ENCODE results near the gene ADGRA1. TPM values are rescaled to one million over a fixed set of nuclear protein-coding genes. Genes with fewer than 3 reads are reported as not detected.

ADGRA1 gene
- total and polyA plus RNA-seq, 10 of the 15 experiments (the other 5 are each of a cell fraction or from before 2014, with no cell fraction given) = not detected

DNA sequence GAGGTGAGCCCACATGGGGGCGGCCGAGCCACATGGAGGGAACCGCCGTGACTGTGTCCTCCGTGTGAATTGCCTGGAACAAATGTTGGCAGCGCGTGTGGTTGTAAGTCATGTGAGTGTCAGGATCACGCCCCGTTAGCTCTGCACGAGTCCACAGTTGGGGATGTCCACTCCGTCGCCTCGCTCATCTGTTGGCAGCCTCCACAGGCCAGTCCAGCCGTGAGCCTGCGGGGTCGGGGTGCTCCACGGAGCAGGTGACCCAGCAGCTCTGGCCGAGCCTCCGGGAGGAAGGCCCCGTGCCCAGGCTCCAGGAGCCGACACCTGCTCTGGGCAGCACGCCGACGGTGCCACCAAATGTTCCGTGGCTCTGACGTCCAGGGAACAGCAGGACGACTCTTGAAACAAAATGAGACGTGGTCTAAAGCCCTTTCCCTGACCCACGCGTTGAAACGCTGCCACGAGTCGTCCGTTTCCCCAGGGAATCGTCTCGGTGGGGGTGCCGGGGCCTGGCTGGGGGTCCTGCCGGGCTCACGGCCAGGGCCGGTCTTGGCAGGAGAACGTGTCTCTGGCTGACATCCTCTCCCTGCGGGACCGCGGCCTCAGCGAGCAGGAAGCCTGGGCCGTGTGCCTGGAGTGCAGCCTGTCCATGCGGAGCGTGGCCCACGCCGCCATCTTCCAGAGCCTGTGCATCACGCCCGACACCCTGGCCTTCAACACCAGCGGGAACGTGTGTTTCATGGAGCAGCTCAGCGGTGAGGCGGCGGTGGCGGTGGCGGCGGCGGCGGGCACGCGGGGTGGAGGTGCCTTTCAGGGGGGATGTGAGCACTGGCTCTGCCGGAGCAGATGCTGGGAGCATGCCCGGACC is 79.3 kb downstream of the ADGRA1 start:
- no TSS peak for BruUV-seq (replicated peaks)
- no peak for FAIRE-seq
- Histone ChIP-seq H2AFZ (ENCODE audit: control insufficient read depth, low read depth, low read length) (no peak overlapping the region), H3K36me3 (ENCODE audit: control insufficient read depth in 2 of 2, insufficient read depth in 2 of 2, low read length in 1 of 2) (no peaks in the 10 kb centered on the region), H3K27ac (ENCODE audit: control insufficient read depth, insufficient read depth) (no peak overlapping the region), H3K9me3 (replicated peaks; ENCODE audit: control insufficient read depth, insufficient read depth, low read length) (no peaks in the 10 kb centered on the region; the same call in 2 of the 3 replicates), H3K9ac (ENCODE audit: control insufficient read depth, insufficient read depth, low read length) (no peak overlapping the region), H3K4me3 (no peak overlapping the region), H3K79me2 (ENCODE audit: control insufficient read depth, insufficient read depth, low read length) (no peaks in the 10 kb centered on the region), H3K4me2 (ENCODE audit: control insufficient read depth, insufficient read depth) (no peak overlapping the region), H3K27me3 (replicated peaks in 1 of 2; ENCODE audit: control insufficient read depth in 2 of 2, insufficient read depth in 2 of 2, low read length in 1 of 2) (no peaks in the 10 kb centered on the region), H3K4me1 (ENCODE audit: control insufficient read depth, insufficient read depth, low read length) (no peaks in the 10 kb centered on the region), H4K20me1 (ENCODE audit: control insufficient read depth, insufficient read depth) (no peaks in the 10 kb centered on the region)
- RAD21 ChIA-PET (ENCODE audit: unreplicated experiment) = interaction anchor here (0.9 kb wide), 1 partner anchor 17 kb away, joined by 3 read pairs; no protein-coding TSS in a partner anchor
- POLR2A ChIA-PET = no interaction called here
- ATAC-seq = no peak
- in situ Hi-C loops (cut with MboI) = no loop called here
- WGBS (ENCODE audit: insufficient coverage, insufficient replicate concordance, low lambda C conversion rate, missing lambda C conversion rate) = 73% methylated on average over 50 of the region's 66 CpGs
- SMC1A ChIA-PET (ENCODE audit: uncharacterized antibody, unreplicated experiment) = no interaction called here
- CTCF ChIA-PET = no interaction called here
- TF ChIP-seq, protein P1, sequence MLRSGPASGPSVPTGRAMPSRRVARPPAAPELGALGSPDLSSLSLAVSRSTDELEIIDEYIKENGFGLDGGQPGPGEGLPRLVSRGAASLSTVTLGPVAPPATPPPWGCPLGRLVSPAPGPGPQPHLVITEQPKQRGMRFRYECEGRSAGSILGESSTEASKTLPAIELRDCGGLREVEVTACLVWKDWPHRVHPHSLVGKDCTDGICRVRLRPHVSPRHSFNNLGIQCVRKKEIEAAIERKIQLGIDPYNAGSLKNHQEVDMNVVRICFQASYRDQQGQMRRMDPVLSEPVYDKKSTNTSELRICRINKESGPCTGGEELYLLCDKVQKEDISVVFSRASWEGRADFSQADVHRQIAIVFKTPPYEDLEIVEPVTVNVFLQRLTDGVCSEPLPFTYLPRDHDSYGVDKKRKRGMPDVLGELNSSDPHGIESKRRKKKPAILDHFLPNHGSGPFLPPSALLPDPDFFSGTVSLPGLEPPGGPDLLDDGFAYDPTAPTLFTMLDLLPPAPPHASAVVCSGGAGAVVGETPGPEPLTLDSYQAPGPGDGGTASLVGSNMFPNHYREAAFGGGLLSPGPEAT (IDR thresholded peaks at IDR 0.05; ENCODE audit: low read depth) = no peak
- TF ChIP-seq, protein P2, sequence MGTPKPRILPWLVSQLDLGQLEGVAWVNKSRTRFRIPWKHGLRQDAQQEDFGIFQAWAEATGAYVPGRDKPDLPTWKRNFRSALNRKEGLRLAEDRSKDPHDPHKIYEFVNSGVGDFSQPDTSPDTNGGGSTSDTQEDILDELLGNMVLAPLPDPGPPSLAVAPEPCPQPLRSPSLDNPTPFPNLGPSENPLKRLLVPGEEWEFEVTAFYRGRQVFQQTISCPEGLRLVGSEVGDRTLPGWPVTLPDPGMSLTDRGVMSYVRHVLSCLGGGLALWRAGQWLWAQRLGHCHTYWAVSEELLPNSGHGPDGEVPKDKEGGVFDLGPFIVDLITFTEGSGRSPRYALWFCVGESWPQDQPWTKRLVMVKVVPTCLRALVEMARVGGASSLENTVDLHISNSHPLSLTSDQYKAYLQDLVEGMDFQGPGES (IDR thresholded peaks at IDR 0.05) = no peak
- TF ChIP-seq NFYA (IDR thresholded peaks at IDR 0.05; ENCODE audit: borderline replicate concordance, low read depth, low read length) (no peak), CEBPB (IDR thresholded peaks at IDR 0.05; ENCODE audit: borderline replicate concordance in 1 of 2, low read depth in 2 of 2, low read length in 2 of 2) (no peak), SMARCA5 (IDR thresholded peaks at IDR 0.05) (no peak), IKZF2 (IDR thresholded peaks at IDR 0.05) (no peak), PML (IDR thresholded peaks at IDR 0.05; ENCODE audit: low read length) (no peak)
- TF ChIP-seq, protein P3, sequence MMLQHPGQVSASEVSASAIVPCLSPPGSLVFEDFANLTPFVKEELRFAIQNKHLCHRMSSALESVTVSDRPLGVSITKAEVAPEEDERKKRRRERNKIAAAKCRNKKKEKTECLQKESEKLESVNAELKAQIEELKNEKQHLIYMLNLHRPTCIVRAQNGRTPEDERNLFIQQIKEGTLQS (IDR thresholded peaks at IDR 0.05; ENCODE audit: borderline replicate concordance, extremely low read depth, low read depth, low read length) = no peak
- TF ChIP-seq, protein P4, sequence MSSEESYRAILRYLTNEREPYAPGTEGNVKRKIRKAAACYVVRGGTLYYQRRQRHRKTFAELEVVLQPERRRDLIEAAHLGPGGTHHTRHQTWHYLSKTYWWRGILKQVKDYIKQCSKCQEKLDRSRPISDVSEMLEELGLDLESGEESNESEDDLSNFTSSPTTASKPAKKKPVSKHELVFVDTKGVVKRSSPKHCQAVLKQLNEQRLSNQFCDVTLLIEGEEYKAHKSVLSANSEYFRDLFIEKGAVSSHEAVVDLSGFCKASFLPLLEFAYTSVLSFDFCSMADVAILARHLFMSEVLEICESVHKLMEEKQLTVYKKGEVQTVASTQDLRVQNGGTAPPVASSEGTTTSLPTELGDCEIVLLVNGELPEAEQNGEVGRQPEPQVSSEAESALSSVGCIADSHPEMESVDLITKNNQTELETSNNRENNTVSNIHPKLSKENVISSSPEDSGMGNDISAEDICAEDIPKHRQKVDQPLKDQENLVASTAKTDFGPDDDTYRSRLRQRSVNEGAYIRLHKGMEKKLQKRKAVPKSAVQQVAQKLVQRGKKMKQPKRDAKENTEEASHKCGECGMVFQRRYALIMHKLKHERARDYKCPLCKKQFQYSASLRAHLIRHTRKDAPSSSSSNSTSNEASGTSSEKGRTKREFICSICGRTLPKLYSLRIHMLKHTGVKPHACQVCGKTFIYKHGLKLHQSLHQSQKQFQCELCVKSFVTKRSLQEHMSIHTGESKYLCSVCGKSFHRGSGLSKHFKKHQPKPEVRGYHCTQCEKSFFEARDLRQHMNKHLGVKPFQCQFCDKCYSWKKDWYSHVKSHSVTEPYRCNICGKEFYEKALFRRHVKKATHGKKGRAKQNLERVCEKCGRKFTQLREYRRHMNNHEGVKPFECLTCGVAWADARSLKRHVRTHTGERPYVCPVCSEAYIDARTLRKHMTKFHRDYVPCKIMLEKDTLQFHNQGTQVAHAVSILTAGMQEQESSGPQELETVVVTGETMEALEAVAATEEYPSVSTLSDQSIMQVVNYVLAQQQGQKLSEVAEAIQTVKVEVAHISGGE (CRISPR knock-in tag; IDR thresholded peaks at IDR 0.05) = no peak
- intact Hi-C loops (cut with micrococcal nuclease; ENCODE audit: unreplicated experiment) = no loop called here
- DNase-seq (ENCODE audit: low read depth, low spot score) = no peak
